ENCODE measurements around the gene KLHL34. TPM values are rescaled to one million over a fixed set of nuclear protein-coding genes. Genes with fewer than 3 reads are reported as not detected.
A peak's percentile ranks its signal among the peaks of the same experiment; 100 is the strongest.

The KLHL34 gene
- total and polyA plus RNA-seq, 4 donors, result 0.03 to 0.06 TPM; not detected in 2

DNA sequence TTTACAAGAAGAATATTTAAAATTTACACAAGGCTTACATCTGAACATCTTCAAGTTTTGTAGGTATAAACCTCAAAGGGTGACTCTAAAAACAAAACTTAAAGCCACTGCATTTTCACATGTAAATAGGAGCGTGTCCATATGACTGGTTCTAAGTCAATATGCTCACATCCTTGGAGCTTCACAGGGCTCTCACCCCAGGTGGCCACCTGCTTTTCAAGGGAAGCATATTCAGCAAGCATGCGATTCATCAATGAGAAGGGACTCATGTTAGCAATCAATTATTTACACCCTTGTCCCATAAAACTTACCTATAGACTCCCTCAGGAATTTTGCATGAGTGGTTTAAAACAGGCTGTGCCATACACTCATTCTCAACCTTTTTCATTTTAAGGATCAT, 17.8 kb upstream of the KLHL34 start:
- DNase-seq, result no peak
- no peak overlapping the region for H3K4me3 ChIP-seq
- H3K9me3 ChIP-seq (ENCODE audit: control insufficient read depth in 4 of 4, insufficient read depth in 3 of 4, low read length in 3 of 4), result peaks cover 0 to 2% (median 0%) of the 10 kb centered on the region in 4 donors
- 33 to 41% methylated on average over 2 of the region's 2 CpGs for WGBS, 2 donors
- ATAC-seq (ENCODE audit: insufficient read depth, low FRiP score), result no peak
- H3K36me3 ChIP-seq (ENCODE audit: control insufficient read depth in 4 of 4, insufficient read depth in 4 of 4, low read length in 4 of 4), result no peaks in the 10 kb centered on the region
- peaks cover 0 to 12% (median 6%) of the 10 kb centered on the region in 3 donors for H3K27me3 ChIP-seq (ENCODE audit: control insufficient read depth in 3 of 3, insufficient read depth in 3 of 3, low read length in 2 of 3)
- no peak overlapping the region for H3K27ac ChIP-seq (ENCODE audit: low read depth in 1 of 2, low read length in 1 of 2)
- H3K4me1 ChIP-seq (ENCODE audit: control insufficient read depth in 5 of 5, insufficient read depth in 5 of 5, low read length in 5 of 5), result no peaks in the 10 kb centered on the region
- TF ChIP-seq, protein P1, sequence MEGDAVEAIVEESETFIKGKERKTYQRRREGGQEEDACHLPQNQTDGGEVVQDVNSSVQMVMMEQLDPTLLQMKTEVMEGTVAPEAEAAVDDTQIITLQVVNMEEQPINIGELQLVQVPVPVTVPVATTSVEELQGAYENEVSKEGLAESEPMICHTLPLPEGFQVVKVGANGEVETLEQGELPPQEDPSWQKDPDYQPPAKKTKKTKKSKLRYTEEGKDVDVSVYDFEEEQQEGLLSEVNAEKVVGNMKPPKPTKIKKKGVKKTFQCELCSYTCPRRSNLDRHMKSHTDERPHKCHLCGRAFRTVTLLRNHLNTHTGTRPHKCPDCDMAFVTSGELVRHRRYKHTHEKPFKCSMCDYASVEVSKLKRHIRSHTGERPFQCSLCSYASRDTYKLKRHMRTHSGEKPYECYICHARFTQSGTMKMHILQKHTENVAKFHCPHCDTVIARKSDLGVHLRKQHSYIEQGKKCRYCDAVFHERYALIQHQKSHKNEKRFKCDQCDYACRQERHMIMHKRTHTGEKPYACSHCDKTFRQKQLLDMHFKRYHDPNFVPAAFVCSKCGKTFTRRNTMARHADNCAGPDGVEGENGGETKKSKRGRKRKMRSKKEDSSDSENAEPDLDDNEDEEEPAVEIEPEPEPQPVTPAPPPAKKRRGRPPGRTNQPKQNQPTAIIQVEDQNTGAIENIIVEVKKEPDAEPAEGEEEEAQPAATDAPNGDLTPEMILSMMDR (IDR thresholded peaks at IDR 0.05; ENCODE audit: control extremely low read depth, extremely low read depth), result no peak
- H3K9ac ChIP-seq (ENCODE audit: insufficient read depth in 1 of 2, low read length in 2 of 2), result no peak overlapping the region

DNA sequence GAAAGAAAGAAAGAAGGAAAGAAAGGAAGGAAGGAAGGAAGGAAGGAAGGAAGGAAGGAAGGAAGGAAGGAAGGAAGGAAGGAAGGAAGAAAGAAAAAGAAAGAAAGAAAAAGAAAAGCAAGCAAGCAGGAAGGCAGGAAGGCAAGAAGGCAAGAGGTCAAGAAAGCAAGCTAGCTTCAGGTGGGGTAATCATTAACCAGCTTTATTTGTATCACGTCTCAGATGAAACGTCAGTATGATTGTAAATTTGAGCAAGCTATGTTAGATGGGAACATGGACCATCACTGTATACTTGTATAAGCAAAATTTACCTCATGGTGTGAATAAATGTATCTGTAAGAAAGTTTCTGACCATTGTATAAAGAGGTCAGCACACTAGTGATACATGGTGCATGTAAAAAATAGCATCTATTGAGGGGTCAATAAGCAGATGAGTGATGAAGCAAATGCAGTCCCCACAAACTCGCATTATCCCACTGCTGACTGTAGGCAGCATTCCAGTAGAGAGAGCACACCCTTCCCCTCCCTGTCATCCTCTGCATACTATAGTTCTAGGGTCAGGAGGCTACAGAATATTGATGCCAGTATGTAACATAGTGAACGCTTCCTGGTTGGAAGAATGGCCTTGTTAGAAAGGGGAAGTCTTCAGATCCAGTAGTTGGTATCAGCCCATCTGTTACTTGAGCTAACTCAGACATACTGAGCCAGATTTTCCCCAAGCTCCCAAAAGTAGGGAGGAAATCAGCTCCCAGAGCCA, 16.5 kb upstream of the KLHL34 start:
- Histone ChIP-seq H3K4me3 (no peak overlapping the region), H3K36me3 (ENCODE audit: control insufficient read depth in 4 of 4, insufficient read depth in 4 of 4, low read length in 4 of 4) (no peaks in the 10 kb centered on the region), H3K4me1 (ENCODE audit: control insufficient read depth in 5 of 5, insufficient read depth in 5 of 5, low read length in 5 of 5) (no peaks in the 10 kb centered on the region), H3K9me3 (ENCODE audit: control insufficient read depth in 4 of 4, insufficient read depth in 3 of 4, low read length in 3 of 4) (no peaks in the 10 kb centered on the region), H3K9ac (ENCODE audit: insufficient read depth in 1 of 2, low read length in 2 of 2) (no peak overlapping the region), H3K27ac (ENCODE audit: low read depth in 1 of 2, low read length in 1 of 2) (no peak overlapping the region), H3K27me3 (ENCODE audit: control insufficient read depth in 3 of 3, insufficient read depth in 3 of 3, low read length in 2 of 3) (peaks cover 0 to 15% (median 6%) of the 10 kb centered on the region in 3 donors)
- 56 to 91% methylated on average over 4 of the region's 4 CpGs for WGBS, 2 donors
- no peak for ATAC-seq (ENCODE audit: insufficient read depth, low FRiP score)
- no peak for DNase-seq
- TF ChIP-seq, protein P1 (IDR thresholded peaks at IDR 0.05; ENCODE audit: control extremely low read depth, extremely low read depth), result no peak

DNA sequence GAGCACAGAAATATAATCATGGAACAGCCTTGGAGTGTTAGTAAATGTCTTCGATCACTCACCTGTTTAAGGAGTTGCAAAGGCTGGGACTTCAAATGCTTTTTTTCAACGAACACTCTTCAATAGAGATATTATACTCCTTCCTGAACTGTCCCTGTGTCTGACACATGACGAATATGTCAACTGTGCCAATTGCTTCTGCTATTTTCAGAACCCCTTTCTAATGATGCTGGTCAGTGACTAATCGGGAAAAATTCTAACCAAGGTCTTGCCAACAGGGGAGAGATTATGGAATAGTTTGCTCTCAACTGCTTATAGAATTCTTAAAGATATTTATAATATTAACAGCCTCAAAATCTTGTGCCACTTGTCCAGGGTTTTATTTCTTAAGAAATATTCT, 8.5 kb upstream of the KLHL34 start:
- Histone ChIP-seq H3K4me1 (ENCODE audit: control insufficient read depth in 5 of 5, insufficient read depth in 5 of 5, low read length in 5 of 5) (peaks cover 0 to 2% (median 0%) of the 10 kb centered on the region in 5 donors), H3K9me3 (ENCODE audit: control insufficient read depth in 4 of 4, insufficient read depth in 3 of 4, low read length in 3 of 4) (no peaks in the 10 kb centered on the region), H3K9ac (ENCODE audit: insufficient read depth in 1 of 2, low read length in 2 of 2) (no peak overlapping the region), H3K36me3 (ENCODE audit: control insufficient read depth in 4 of 4, insufficient read depth in 4 of 4, low read length in 4 of 4) (no peaks in the 10 kb centered on the region), H3K27ac (ENCODE audit: low read depth in 1 of 2, low read length in 1 of 2) (peak overlapping the region in 1 of 2 donors; percentile 79), H3K27me3 (ENCODE audit: control insufficient read depth in 3 of 3, insufficient read depth in 3 of 3, low read length in 2 of 3) (peaks cover 0 to 5% (median 5%) of the 10 kb centered on the region in 3 donors), H3K4me3 (no peak overlapping the region)
- no peak for ATAC-seq (ENCODE audit: insufficient read depth, low FRiP score)
- TF ChIP-seq, protein P1 (IDR thresholded peaks at IDR 0.05; ENCODE audit: control extremely low read depth, extremely low read depth), result no peak
- 63 to 82% methylated on average over 4 of the region's 4 CpGs for WGBS, 2 donors
- DNase-seq, result no peak
